HS-27A (cell line): ENCODE measurements around the gene BLM.
"Not testable (repeated sequence)": the region's sequence is repeated elsewhere in the genome, so short reads cannot be mapped to it uniquely, and the experiment has no call there.

Source experiments
- DNase-seq: peaks from one replicate; pipeline ENCODE4 v3.0.0-alpha.2; 2012; ENCODE audit warnings: low read depth, missing footprints

BLM gene

GRCh38 chr15:90716976-90717821 is at the start of gene BLM:
BLM (plus strand) TSS chr15:90717346; CDS start chr15:90747393, 30,047 bp downstream.
- DNase-seq: peak; percentile 95

GRCh38 chr15:90667755-90668345 is 49.3 kb upstream of the BLM start:
- not testable (repeated sequence) for DNase-seq

GRCh38 chr15:90670631-90671030 is 46.5 kb upstream of the BLM start:
- not testable (repeated sequence) for DNase-seq

- no peak for DNase-seq
Observed at GRCh38 chr15:90671216-90671615, 45.9 kb upstream of the BLM start.

- not testable (repeated sequence) for DNase-seq
Observed at GRCh38 chr15:90673357-90673756, 43.8 kb upstream of the BLM start.

- no peak for DNase-seq
Observed at GRCh38 chr15:90674476-90674875, 42.7 kb upstream of the BLM start.

GRCh38 chr15:90675464-90675863 is 41.7 kb upstream of the BLM start:
- no peak for DNase-seq

- no peak for DNase-seq
Observed at GRCh38 chr15:90677807-90678790, 39.0 kb upstream of the BLM start.

GRCh38 chr15:90679959-90680358 is 37.2 kb upstream of the BLM start:
- no peak for DNase-seq

- DNase-seq: peak; percentile 82
Observed at GRCh38 chr15:90680371-90680935, 36.7 kb upstream of the BLM start.

GRCh38 chr15:90681056-90681455 is 36.1 kb upstream of the BLM start:
- no peak for DNase-seq

GRCh38 chr15:90681480-90681879 is 35.7 kb upstream of the BLM start:
- DNase-seq: peak; percentile 92

- DNase-seq: no peak
Observed at GRCh38 chr15:90683371-90683770, 33.8 kb upstream of the BLM start.

GRCh38 chr15:90683876-90684275 is 33.3 kb upstream of the BLM start:
- no peak for DNase-seq

GRCh38 chr15:90684281-90684680 is 32.9 kb upstream of the BLM start:
- DNase-seq: no peak

- no peak for DNase-seq
Observed at GRCh38 chr15:90685591-90686434, 31.3 kb upstream of the BLM start.

- no peak for DNase-seq
Observed at GRCh38 chr15:90686435-90687218, 30.5 kb upstream of the BLM start.

GRCh38 chr15:90689326-90689961 is 27.7 kb upstream of the BLM start:
- DNase-seq: not testable (repeated sequence)

GRCh38 chr15:90690585-90690984 is 26.6 kb upstream of the BLM start:
- no peak for DNase-seq

GRCh38 chr15:90691369-90691768 is 25.8 kb upstream of the BLM start:
- DNase-seq: no peak
